Muscle layer of duodenum (tissue), 2 donors: ENCODE results near the gene LYSMD2.
"Not testable (repeated sequence)": the region's sequence is repeated elsewhere in the genome, so short reads cannot be mapped to it uniquely, and the experiment has no call there.

Source experiments
- H3K27ac ChIP-seq: one replicate; pipeline ENCODE4 v1.7.0; 2013; ENCODE audit warnings: mild to moderate bottlenecking, low read length
- H3K27me3 ChIP-seq: one replicate; pipeline ENCODE4 v1.7.0; 2013; ENCODE audit warnings: low read depth, mild to moderate bottlenecking, control low read depth, low read length
- H3K36me3 ChIP-seq, 2 donors: one replicate each; pipeline ENCODE4 v1.7.0; 2013; ENCODE audit warnings: low read length in 2 of 2, control low read depth in 1 of 2, mild to moderate bottlenecking in 1 of 2; ENCODE audit not compliant: insufficient read depth in 2 of 2, control insufficient read depth in 1 of 2
- H3K4me1 ChIP-seq, 2 donors: one replicate each; pipeline ENCODE4 v1.7.0; 2013; ENCODE audit warnings: low read length in 2 of 2, mild to moderate bottlenecking in 2 of 2, control low read depth in 1 of 2, moderate library complexity in 1 of 2; ENCODE audit not compliant: insufficient read depth in 2 of 2, control insufficient read depth in 1 of 2
- H3K4me3 ChIP-seq, 2 donors: one replicate each; pipeline ENCODE4 v1.7.0; 2013; ENCODE audit warnings: low read length in 2 of 2, low read depth in 1 of 2, mild to moderate bottlenecking in 1 of 2
- H3K9me3 ChIP-seq, 2 donors: one replicate each; pipeline ENCODE4 v1.7.0; 2013; ENCODE audit warnings: low read length in 2 of 2, control low read depth in 1 of 2, mild to moderate bottlenecking in 1 of 2; ENCODE audit not compliant: control insufficient read depth in 1 of 2
- donor health status: healthy.

The LYSMD2 gene, protein sequence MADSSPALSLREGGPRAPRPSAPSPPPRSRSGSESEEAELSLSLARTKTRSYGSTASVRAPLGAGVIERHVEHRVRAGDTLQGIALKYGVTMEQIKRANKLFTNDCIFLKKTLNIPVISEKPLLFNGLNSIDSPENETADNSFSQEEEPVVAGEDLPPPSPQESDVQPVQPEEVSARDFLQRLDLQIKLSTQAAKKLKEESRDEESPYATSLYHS

GRCh38 chr15:51737522-51738305, at the start of gene LYSMD2:
Gene LYSMD2, minus strand, starts transcription at chr15:51737655. Its CDS starts 33 bp downstream, at chr15:51737622.
- H3K27me3 ChIP-seq = no peaks in the 10 kb centered on the region
- H3K27ac ChIP-seq = peak within 1 kb of the TSS; percentile 70
- H3K36me3 ChIP-seq = no peaks in the 10 kb centered on the region
- peaks cover 12 to 15% of the 10 kb centered on the region in 2 donors for H3K4me1 ChIP-seq
- no peaks in the 10 kb centered on the region for H3K9me3 ChIP-seq
- peak within 1 kb of the TSS; percentile 78 to 86 for H3K4me3 ChIP-seq

DNA sequence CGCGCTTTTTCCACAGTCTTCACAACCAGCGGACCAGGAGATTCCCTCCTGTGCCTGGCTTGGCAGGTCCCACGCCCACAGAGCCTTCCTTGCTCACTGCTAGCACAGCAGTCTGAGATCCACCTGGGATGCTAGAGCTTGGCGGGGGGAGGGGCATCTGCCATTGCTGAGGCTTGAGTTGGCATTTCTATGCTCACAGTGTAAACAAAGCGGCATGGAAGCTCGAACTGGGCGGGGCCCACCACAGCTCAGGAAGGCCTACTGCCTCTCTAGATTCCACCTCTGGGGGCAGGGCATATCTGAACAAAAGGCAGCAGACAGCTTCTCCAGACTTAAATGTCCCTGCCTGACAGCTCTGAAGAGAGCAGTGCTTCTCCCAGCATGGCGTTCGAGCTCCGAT, 49.7 kb upstream of the LYSMD2 start:
- peaks cover 14 to 33% of the 10 kb centered on the region in 2 donors for H3K36me3 ChIP-seq
- H3K27me3 ChIP-seq, H3K27ac ChIP-seq, H3K4me3 ChIP-seq, H3K4me1 ChIP-seq, H3K9me3 ChIP-seq: not testable (repeated sequence)

DNA sequence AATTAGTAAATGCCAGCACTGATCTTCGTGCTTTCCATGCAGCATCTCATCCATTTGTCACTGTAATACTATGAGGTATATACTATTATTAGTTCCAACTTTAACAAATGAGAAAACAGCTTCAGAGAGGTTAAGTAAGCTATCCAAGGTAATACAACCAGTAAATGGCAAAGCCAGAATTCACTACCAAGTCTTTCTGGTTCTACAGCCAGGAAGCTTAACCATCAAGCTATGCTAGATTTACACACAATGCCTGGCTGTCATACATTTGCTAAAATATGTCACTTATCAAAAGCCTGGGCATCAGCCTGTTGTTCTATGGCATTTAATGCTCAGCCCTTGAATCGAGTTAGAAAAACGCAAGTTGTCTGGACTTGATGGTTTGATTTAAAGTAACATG, 46.5 kb upstream of the LYSMD2 start:
- H3K27ac ChIP-seq = no peak overlapping the region
- no peaks in the 10 kb centered on the region for H3K27me3 ChIP-seq
- peaks cover 24 to 42% of the 10 kb centered on the region in 2 donors for H3K36me3 ChIP-seq
- H3K9me3 ChIP-seq = no peaks in the 10 kb centered on the region
- H3K4me1 ChIP-seq = no peaks in the 10 kb centered on the region
- no peak overlapping the region for H3K4me3 ChIP-seq

GRCh38 chr15:51782357-51782896, 45.0 kb upstream of the LYSMD2 start:
- Histone ChIP-seq H3K9me3 (no peaks in the 10 kb centered on the region), H3K36me3 (peaks cover 24 to 39% of the 10 kb centered on the region in 2 donors), H3K4me3 (no peak overlapping the region), H3K27ac (no peak overlapping the region), H3K27me3 (no peaks in the 10 kb centered on the region), H3K4me1 (no peaks in the 10 kb centered on the region)

GRCh38 chr15:51781506-51781905, 44.1 kb upstream of the LYSMD2 start:
- Histone ChIP-seq H3K36me3 (peaks cover 21 to 30% of the 10 kb centered on the region in 2 donors), H3K27ac (no peak overlapping the region), H3K4me1 (peaks cover 0 to 4% of the 10 kb centered on the region in 2 donors), H3K4me3 (no peak overlapping the region), H3K9me3 (no peaks in the 10 kb centered on the region), H3K27me3 (no peaks in the 10 kb centered on the region)

GRCh38 chr15:51780636-51781035, 43.2 kb upstream of the LYSMD2 start:
- Histone ChIP-seq H3K4me3 (no peak overlapping the region), H3K36me3 (peaks cover 19 to 25% of the 10 kb centered on the region in 2 donors), H3K9me3 (no peaks in the 10 kb centered on the region), H3K27ac (no peak overlapping the region), H3K4me1 (peaks cover 0 to 11% of the 10 kb centered on the region in 2 donors), H3K27me3 (no peaks in the 10 kb centered on the region)

GRCh38 chr15:51776952-51777569, 39.6 kb upstream of the LYSMD2 start:
- H3K27ac ChIP-seq = no peak overlapping the region
- no peaks in the 10 kb centered on the region for H3K9me3 ChIP-seq
- H3K4me1 ChIP-seq = peaks cover 0 to 11% of the 10 kb centered on the region in 2 donors
- peaks cover 16 to 24% of the 10 kb centered on the region in 2 donors for H3K36me3 ChIP-seq
- no peak overlapping the region for H3K4me3 ChIP-seq
- no peaks in the 10 kb centered on the region for H3K27me3 ChIP-seq

DNA sequence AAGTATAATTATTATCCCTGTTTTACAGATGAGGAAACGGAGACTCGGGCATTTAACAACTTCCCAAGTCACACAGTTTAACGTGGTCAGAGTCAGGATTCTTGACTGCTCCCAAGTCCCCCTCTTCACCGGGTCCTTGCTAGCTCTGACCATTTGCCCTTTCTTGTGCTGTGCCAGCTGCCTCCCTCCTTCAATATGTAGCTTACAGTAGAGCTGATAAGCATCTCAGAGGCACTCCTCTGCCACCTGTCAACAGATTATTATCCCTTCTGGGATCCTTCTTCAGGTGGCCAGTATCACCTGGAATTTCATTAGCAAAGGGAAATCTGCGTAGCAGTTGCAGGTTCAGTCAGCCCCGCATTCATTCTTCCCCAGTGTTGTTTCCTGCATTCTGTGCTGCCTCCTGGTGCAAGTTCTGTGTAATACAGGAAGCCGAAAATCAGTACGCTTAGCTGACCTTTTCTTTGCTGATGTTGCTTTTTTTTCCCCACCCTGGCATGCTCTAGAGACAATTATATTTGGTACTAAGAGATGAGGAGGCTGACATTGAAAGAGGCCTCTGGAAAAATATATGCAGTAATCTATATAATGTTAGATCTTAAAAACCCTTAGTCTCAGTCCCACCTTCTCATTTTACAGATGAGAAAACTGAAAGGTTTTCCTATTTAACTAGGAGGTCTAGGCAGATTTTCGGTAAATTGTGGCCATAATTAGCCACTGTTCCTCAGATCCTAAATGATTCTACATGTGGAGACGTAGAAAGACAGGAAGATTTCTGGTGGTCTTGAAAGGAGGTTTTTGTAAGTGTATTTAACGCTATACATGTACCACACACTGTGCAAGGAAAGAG, 38.7 kb upstream of the LYSMD2 start:
- Histone ChIP-seq H3K27me3 (no peaks in the 10 kb centered on the region), H3K4me1 (peaks cover 0 to 11% of the 10 kb centered on the region in 2 donors), H3K9me3 (no peaks in the 10 kb centered on the region), H3K4me3 (no peak overlapping the region), H3K27ac (no peak overlapping the region), H3K36me3 (peaks cover 8 to 16% of the 10 kb centered on the region in 2 donors)

DNA sequence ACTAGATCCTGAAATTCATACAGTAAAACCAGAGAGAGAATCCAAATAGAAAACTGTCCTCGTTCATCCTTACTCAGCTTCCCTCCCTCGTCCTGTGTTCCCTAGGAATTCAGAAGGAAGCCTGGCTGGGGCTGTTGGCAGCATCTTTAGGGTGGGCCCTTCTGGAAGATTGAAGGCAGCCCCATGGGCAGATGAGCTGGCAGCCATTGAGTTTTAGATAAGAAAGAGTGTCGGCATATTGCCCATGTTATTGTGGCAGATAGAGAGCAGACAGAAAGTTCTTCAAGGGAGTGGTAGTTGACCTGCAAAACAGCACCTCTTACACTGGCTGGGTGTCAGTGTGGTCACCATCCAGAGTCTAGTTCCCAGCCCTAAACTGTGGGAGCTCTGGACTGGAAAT, 37.5 kb upstream of the LYSMD2 start:
- Histone ChIP-seq H3K36me3 (peaks cover 8 to 16% of the 10 kb centered on the region in 2 donors), H3K9me3 (no peaks in the 10 kb centered on the region), H3K4me3 (no peak overlapping the region), H3K4me1 (peaks cover 0 to 11% of the 10 kb centered on the region in 2 donors), H3K27ac (no peak overlapping the region), H3K27me3 (no peaks in the 10 kb centered on the region)

- peaks cover 8 to 31% of the 10 kb centered on the region in 2 donors for H3K36me3 ChIP-seq
Observed at GRCh38 chr15:51771773-51772172, 34.3 kb upstream of the LYSMD2 start.

More at GRCh38 chr15:51771773-51772172, 34.3 kb upstream of the LYSMD2 start:
- peaks cover 0 to 15% of the 10 kb centered on the region in 2 donors for H3K4me1 ChIP-seq
- no peak overlapping the region for H3K4me3 ChIP-seq
- H3K27me3 ChIP-seq = no peaks in the 10 kb centered on the region
- no peak overlapping the region for H3K27ac ChIP-seq
- H3K9me3 ChIP-seq = no peaks in the 10 kb centered on the region
